HepG2 (cell line): Measurements from ENCODE around the gene ZNF839. TPM values are rescaled to one million over a fixed set of nuclear protein-coding genes. Genes with fewer than 3 reads are reported as not detected.

Source experiments
- GPN1 ChIP-seq: sonication (generic); formaldehyde crosslinking; IDR thresholded peaks from 2 replicates; pipeline ENCODE4 v1.5.1; 2020; ENCODE audit warnings: missing genetic modification reagents, borderline replicate concordance
- HOXA9 ChIP-seq: sonication (generic); formaldehyde crosslinking; IDR thresholded peaks from 2 replicates; pipeline ENCODE4 v1.8.1; 2022; ENCODE audit warnings: missing genetic modification reagents, mild to moderate bottlenecking, moderate library complexity, borderline replicate concordance
- JUND ChIP-seq: sonication (generic); formaldehyde crosslinking; IDR thresholded peaks from 2 replicates; pipeline ENCODE4 v1.8.0; 2022; ENCODE audit warnings: mild to moderate bottlenecking, missing genetic modification reagents
- KLF16 ChIP-seq, 2 experiments: sonication (generic) in 1 of 2; formaldehyde crosslinking in 1 of 2; IDR thresholded peaks; 2 replicates each; pipeline versions ENCODE4 v1.6.1 to v1.8.0; 2016 to 2023; ENCODE audit warnings: missing genetic modification reagents in 2 of 2, missing compliant biosample characterization in 1 of 2
- TEAD3 ChIP-seq: optimal IDR thresholded peaks from 2 replicates; pipeline ENCODE3; 2016; ENCODE audit warnings: borderline replicate concordance
- ZFY ChIP-seq: sonication (generic); formaldehyde crosslinking; IDR thresholded peaks from 2 replicates; pipeline ENCODE4 v1.4.0; 2020; ENCODE audit warnings: missing genetic modification reagents
- ZNF138 ChIP-seq: sonication (generic); formaldehyde crosslinking; IDR thresholded peaks from 2 replicates; pipeline ENCODE4 v1.5.0; 2020; ENCODE audit warnings: mild to moderate bottlenecking, low read depth, missing genetic modification reagents
- ZNF282 ChIP-seq: fragments of 450-650 bp; IDR thresholded peaks from 2 replicates; pipeline ENCODE4 v1.6.1; 2018; ENCODE audit not compliant: partially characterized antibody
- ZNF503 ChIP-seq: sonication (generic); formaldehyde crosslinking; IDR thresholded peaks from 2 replicates; pipeline ENCODE4 v1.4.0; 2020; ENCODE audit warnings: missing genetic modification reagents
- ZNF776 ChIP-seq: sonication (generic); formaldehyde crosslinking; IDR thresholded peaks from 2 replicates; pipeline ENCODE4 v1.4.0; 2020; ENCODE audit warnings: mild to moderate bottlenecking, missing genetic modification reagents
- ZNF841 ChIP-seq: sonication (generic); formaldehyde crosslinking; IDR thresholded peaks from 2 replicates; pipeline ENCODE4 v1.8.1; 2023; ENCODE audit warnings: missing genetic modification reagents, borderline replicate concordance
- polyA plus RNA-seq, 8 experiments: library from polyadenylated mRNA; depleted of rRNA in 3 of 8; stranded (reverse) in 7 of 8; unstranded in 1 of 8; fragments of >200 nt; fragmentation: Illumina TruSeq in 4 of 8; extraction: Trizol in 4 of 8; gene quantifications; 2 replicates each; pipeline versions ENCODE4 v1.2.1 to v1.2.3, GENCODE V29; 2011 to 2016; ENCODE audit warnings: low read depth in 4 of 8, missing spikeins in 1 of 8, mixed read lengths in 1 of 8; ENCODE audit not compliant: insufficient read depth in 1 of 8
- total RNA-seq, 5 experiments: library from RNA; depleted of rRNA; stranded (reverse); fragments of >200 nt; fragmentation: Illumina TruSeq; extraction: Trizol; gene quantifications; 2 replicates each; pipeline ENCODE4 v1.2.3, GENCODE V29; 2016; ENCODE audit warnings: low read depth in 1 of 5
- TF ChIP-seq, protein P1 (sequence below): sonication (generic); formaldehyde crosslinking; IDR thresholded peaks from 2 replicates; pipeline ENCODE4 v1.8.1; 2022; ENCODE audit warnings: low read depth, mild to moderate bottlenecking, missing genetic modification reagents
- TF ChIP-seq, protein P2 (sequence below): sonication (generic); formaldehyde crosslinking; IDR thresholded peaks from 2 replicates; pipeline ENCODE4 v1.5.0; 2020; ENCODE audit warnings: mild to moderate bottlenecking, missing genetic modification reagents, borderline replicate concordance
- TF ChIP-seq, protein P3 (sequence below): sonication (generic); formaldehyde crosslinking; IDR thresholded peaks from 2 replicates; pipeline ENCODE4 v1.5.1; 2020; ENCODE audit warnings: missing genetic modification reagents, mild to moderate bottlenecking, borderline replicate concordance

Gene ZNF839
- total and polyA plus RNA-seq, 2 of the 13 experiments (the other 11 are each of a cell fraction or from before 2014, with no cell fraction given), result 11.1 to 12.8 TPM

DNA sequence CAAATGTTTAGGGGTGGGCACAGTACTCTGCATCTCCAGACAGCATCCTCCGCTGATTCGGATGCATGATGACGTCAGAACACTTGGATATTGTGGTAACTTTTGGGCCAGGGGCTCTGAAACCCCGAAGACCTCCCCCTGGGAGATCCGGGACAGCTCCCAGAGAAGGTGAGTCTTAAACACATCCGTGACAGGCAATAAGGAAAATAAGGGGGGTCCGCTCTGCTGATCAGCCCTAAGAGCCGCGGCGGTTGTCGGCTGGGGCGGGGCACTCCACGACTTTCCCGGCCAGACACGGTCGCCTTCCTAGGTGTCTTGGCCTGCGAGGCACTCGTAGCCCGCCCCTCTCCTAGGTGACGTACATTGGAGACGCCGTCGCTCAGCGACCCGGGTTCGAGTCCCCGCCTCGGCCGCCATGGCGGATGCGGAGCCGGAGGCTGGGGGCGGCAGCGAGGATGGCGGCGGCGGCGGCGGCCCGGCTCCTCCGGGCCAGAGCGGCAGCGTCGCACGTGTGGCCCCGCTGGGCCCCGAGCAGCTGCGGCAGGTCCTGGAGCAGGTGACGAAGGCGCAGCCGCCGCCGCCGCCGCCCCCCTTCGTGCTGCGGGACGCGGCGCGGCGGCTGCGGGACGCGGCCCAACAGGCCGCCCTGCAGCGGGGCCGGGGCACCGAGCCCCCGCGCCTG lies at the start of gene ZNF839 (continued):
- TF ChIP-seq, protein P1, sequence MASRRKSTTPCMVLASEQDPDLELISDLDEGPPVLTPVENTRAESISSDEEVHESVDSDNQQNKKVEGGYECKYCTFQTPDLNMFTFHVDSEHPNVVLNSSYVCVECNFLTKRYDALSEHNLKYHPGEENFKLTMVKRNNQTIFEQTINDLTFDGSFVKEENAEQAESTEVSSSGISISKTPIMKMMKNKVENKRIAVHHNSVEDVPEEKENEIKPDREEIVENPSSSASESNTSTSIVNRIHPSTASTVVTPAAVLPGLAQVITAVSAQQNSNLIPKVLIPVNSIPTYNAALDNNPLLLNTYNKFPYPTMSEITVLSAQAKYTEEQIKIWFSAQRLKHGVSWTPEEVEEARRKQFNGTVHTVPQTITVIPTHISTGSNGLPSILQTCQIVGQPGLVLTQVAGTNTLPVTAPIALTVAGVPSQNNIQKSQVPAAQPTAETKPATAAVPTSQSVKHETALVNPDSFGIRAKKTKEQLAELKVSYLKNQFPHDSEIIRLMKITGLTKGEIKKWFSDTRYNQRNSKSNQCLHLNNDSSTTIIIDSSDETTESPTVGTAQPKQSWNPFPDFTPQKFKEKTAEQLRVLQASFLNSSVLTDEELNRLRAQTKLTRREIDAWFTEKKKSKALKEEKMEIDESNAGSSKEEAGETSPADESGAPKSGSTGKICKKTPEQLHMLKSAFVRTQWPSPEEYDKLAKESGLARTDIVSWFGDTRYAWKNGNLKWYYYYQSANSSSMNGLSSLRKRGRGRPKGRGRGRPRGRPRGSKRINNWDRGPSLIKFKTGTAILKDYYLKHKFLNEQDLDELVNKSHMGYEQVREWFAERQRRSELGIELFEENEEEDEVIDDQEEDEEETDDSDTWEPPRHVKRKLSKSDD (CRISPR knock-in tag), result peak; percentile 73; the same call in 1 of the 2 replicates
- TF ChIP-seq ZNF282, result no peak
- TF ChIP-seq HOXA9 (CRISPR knock-in tag), result no peak
- no peak for TF ChIP-seq ZNF776
- TF ChIP-seq GPN1, result no peak
- TF ChIP-seq, protein P2, sequence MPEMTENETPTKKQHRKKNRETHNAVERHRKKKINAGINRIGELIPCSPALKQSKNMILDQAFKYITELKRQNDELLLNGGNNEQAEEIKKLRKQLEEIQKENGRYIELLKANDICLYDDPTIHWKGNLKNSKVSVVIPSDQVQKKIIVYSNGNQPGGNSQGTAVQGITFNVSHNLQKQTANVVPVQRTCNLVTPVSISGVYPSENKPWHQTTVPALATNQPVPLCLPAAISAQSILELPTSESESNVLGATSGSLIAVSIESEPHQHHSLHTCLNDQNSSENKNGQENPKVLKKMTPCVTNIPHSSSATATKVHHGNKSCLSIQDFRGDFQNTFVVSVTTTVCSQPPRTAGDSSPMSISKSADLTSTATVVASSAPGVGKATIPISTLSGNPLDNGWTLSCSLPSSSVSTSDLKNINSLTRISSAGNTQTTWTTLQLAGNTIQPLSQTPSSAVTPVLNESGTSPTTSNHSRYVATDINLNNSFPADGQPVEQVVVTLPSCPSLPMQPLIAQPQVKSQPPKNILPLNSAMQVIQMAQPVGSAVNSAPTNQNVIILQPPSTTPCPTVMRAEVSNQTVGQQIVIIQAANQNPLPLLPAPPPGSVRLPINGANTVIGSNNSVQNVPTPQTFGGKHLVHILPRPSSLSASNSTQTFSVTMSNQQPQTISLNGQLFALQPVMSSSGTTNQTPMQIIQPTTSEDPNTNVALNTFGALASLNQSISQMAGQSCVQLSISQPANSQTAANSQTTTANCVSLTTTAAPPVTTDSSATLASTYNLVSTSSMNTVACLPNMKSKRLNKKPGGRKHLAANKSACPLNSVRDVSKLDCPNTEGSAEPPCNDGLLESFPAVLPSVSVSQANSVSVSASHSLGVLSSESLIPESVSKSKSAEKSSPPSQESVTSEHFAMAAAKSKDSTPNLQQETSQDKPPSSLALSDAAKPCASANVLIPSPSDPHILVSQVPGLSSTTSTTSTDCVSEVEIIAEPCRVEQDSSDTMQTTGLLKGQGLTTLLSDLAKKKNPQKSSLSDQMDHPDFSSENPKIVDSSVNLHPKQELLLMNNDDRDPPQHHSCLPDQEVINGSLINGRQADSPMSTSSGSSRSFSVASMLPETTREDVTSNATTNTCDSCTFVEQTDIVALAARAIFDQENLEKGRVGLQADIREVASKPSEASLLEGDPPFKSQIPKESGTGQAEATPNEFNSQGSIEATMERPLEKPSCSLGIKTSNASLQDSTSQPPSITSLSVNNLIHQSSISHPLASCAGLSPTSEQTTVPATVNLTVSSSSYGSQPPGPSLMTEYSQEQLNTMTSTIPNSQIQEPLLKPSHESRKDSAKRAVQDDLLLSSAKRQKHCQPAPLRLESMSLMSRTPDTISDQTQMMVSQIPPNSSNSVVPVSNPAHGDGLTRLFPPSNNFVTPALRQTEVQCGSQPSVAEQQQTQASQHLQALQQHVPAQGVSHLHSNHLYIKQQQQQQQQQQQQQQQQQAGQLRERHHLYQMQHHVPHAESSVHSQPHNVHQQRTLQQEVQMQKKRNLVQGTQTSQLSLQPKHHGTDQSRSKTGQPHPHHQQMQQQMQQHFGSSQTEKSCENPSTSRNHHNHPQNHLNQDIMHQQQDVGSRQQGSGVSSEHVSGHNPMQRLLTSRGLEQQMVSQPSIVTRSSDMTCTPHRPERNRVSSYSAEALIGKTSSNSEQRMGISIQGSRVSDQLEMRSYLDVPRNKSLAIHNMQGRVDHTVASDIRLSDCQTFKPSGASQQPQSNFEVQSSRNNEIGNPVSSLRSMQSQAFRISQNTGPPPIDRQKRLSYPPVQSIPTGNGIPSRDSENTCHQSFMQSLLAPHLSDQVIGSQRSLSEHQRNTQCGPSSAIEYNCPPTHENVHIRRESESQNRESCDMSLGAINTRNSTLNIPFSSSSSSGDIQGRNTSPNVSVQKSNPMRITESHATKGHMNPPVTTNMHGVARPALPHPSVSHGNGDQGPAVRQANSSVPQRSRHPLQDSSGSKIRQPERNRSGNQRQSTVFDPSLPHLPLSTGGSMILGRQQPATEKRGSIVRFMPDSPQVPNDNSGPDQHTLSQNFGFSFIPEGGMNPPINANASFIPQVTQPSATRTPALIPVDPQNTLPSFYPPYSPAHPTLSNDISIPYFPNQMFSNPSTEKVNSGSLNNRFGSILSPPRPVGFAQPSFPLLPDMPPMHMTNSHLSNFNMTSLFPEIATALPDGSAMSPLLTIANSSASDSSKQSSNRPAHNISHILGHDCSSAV (CRISPR knock-in tag), result no peak
- TF ChIP-seq, protein P3, sequence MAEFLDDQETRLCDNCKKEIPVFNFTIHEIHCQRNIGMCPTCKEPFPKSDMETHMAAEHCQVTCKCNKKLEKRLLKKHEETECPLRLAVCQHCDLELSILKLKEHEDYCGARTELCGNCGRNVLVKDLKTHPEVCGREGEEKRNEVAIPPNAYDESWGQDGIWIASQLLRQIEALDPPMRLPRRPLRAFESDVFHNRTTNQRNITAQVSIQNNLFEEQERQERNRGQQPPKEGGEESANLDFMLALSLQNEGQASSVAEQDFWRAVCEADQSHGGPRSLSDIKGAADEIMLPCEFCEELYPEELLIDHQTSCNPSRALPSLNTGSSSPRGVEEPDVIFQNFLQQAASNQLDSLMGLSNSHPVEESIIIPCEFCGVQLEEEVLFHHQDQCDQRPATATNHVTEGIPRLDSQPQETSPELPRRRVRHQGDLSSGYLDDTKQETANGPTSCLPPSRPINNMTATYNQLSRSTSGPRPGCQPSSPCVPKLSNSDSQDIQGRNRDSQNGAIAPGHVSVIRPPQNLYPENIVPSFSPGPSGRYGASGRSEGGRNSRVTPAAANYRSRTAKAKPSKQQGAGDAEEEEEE, result no peak
- TF ChIP-seq JUND (CRISPR knock-in tag), result no peak
- TF ChIP-seq TEAD3 (CRISPR knock-in tag), result no peak
- TF ChIP-seq ZNF503 (CRISPR knock-in tag), result no peak
- TF ChIP-seq KLF16 (CRISPR knock-in tag; IDR thresholded peaks at IDR 0.05), result peak in 1 of 2 experiments; percentile 58; a peak in 1 of 4 replicates
- 0 out of 2 replicates have a peak, but pooled peaks have one; percentile 35 for TF ChIP-seq ZNF138
- TF ChIP-seq ZNF841 (CRISPR knock-in tag), result no peak
- peak; percentile 55; the same call in 1 of the 2 replicates for TF ChIP-seq ZFY (CRISPR knock-in tag)
